Chondrocyte (in vitro differentiated cells): ENCODE results near the gene CRYBB2. TPM values are rescaled to one million over a fixed set of nuclear protein-coding genes. Genes with fewer than 3 reads are reported as not detected.

ENCODE experiments used
- DNase-seq: peaks from one replicate; pipeline ENCODE4 v3.0.0; 2021; ENCODE audit warnings: mixed read lengths, low spot score
- H3K27ac Mint-ChIP-seq: one replicate; pipeline ENCODE4 v1.8.0; 2021; ENCODE audit warnings: mild to moderate bottlenecking, moderate library complexity, mixed read lengths; ENCODE audit not compliant: unreplicated experiment
- H3K27me3 Mint-ChIP-seq: 2 replicates; pipeline ENCODE4 v1.8.0; 2021; ENCODE audit warnings: low read depth, mixed read lengths
- H3K36me3 Mint-ChIP-seq: 2 replicates; pipeline ENCODE4 v1.8.0; 2021; ENCODE audit warnings: low read depth, mixed read lengths
- H3K4me1 Mint-ChIP-seq: 2 replicates; pipeline ENCODE4 v1.8.0; 2021; ENCODE audit warnings: low read depth, mild to moderate bottlenecking, mixed read lengths
- H3K4me3 Mint-ChIP-seq: one replicate; pipeline ENCODE4 v1.8.0; 2021; ENCODE audit warnings: mild to moderate bottlenecking, moderate library complexity, mixed read lengths; ENCODE audit not compliant: unreplicated experiment
- H3K9me3 Mint-ChIP-seq: 2 replicates; pipeline ENCODE4 v1.8.0; 2021; ENCODE audit warnings: low read depth, mixed read lengths
- long read RNA-seq: library from polyadenylated mRNA; stranded (forward); transcript quantifications from one replicate; pipeline ENCODE4 v2.0.0, GENCODE V29; 2021
- total RNA-seq: library from RNA; stranded (reverse); gene quantifications from 3 replicates; pipeline ENCODE4 v1.2.1, GENCODE V29; 2021
- TF ChIP-seq, protein P1 (sequence below): fragments of 200-600 bp; sonication (generic); IDR thresholded peaks from 2 replicates; pipeline ENCODE4 v1.5.0; 2021; ENCODE audit warnings: antibody characterized with exemption, mild to moderate bottlenecking, moderate library complexity

CRYBB2 gene
- total RNA-seq = not detected in 3 replicates
- long read RNA-seq = 0 reads

DNA sequence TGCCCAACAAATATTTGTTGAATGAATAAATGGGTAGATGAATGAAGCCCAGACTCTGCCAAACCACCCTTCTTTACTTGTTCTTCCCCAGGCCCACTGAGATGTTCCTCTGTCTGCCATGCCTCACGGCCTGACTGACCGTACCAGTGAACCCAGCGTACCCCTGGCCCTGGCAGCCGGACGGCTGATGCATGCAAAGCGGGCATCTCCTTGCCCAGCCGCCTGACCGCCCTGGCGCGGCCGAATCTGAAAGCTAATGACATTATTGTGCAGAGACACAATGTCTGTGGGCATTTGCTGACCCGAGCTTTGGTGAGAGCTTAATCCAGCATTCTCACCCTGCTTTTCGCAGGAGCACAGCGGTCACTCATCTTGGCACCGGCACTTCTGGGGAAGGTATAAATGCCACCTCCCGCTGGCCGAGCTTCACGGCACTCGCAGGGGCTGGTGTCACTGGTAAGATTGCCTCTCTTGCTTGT is at the start of gene CRYBB2:
Gene CRYBB2 (plus strand): TSS at position 429 of the 479 bp plus-strand sequence. CDS start 1,791 bp downstream, outside the sequence.
- Mint-ChIP-seq H3K27ac (no peak within 1 kb of the TSS), H3K9me3 (peaks cover 3% of the 10 kb centered on the region), H3K27me3 (peaks cover 47% of the 10 kb centered on the region), H3K36me3 (no peaks in the 10 kb centered on the region), H3K4me3 (no peak within 1 kb of the TSS), H3K4me1 (no peaks in the 10 kb centered on the region)
- no peak for DNase-seq
- TF ChIP-seq, protein P1, sequence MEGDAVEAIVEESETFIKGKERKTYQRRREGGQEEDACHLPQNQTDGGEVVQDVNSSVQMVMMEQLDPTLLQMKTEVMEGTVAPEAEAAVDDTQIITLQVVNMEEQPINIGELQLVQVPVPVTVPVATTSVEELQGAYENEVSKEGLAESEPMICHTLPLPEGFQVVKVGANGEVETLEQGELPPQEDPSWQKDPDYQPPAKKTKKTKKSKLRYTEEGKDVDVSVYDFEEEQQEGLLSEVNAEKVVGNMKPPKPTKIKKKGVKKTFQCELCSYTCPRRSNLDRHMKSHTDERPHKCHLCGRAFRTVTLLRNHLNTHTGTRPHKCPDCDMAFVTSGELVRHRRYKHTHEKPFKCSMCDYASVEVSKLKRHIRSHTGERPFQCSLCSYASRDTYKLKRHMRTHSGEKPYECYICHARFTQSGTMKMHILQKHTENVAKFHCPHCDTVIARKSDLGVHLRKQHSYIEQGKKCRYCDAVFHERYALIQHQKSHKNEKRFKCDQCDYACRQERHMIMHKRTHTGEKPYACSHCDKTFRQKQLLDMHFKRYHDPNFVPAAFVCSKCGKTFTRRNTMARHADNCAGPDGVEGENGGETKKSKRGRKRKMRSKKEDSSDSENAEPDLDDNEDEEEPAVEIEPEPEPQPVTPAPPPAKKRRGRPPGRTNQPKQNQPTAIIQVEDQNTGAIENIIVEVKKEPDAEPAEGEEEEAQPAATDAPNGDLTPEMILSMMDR = no peak

DNA sequence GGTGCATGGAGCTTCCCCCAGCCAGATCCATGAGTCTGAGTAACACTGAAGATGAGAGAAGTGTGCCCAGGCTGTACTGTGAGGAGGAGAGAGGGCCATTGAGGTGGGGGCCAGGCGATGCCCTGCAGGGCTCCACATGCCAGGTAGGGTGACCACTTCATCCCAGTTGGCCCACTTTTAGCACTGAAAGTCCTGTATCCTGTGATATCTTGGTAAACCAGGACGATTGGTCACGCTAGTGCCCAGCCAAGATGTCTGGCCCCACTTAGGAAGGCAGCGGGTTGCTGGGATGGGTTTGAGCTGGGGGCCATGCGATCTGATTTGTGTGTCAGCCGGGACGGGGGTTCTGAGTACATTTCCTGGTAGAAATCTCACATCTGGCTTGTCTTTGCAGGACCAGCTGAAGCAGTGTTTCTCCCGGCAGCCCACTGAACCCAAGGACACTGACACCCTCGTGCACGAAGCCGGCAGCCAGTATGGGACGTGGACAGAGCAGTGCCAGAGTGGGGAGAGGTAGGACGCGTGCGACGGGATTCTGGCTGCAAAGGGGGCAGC is 48.9 kb upstream of the CRYBB2 start:
- Mint-ChIP-seq H3K36me3 (peaks cover 16% of the 10 kb centered on the region), H3K27ac (no peak overlapping the region), H3K9me3 (no peaks in the 10 kb centered on the region), H3K4me1 (peaks cover 4% of the 10 kb centered on the region), H3K4me3 (no peak overlapping the region), H3K27me3 (no peaks in the 10 kb centered on the region)
- peak; percentile 46 for DNase-seq
- TF ChIP-seq, protein P1 = no peak

DNA sequence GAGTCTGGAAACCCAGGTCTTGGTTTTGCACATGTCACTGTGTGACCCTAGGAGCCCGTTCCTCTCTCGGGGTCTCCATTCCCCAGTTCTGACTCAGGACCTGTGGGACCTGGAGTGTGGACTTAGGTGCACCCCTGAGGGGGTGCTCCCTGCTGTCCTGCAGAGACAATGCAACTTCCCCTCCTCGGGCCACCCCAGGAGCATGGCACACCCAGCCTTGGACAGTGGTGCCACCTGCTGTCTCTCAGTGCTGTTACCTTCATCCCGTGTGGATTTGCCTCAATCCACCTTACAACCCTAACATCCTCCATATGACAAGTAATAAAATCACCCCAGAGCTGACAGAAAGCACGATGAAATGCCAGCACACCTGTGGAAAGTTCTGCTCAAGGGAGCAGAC is 47.3 kb upstream of the CRYBB2 start:
- no peak overlapping the region for H3K4me3 Mint-ChIP-seq
- TF ChIP-seq, protein P1 = peak; percentile 67
- H3K9me3 Mint-ChIP-seq = no peaks in the 10 kb centered on the region
- no peak overlapping the region for H3K27ac Mint-ChIP-seq
- H3K4me1 Mint-ChIP-seq = no peaks in the 10 kb centered on the region
- peaks cover 26% of the 10 kb centered on the region for H3K36me3 Mint-ChIP-seq
- no peaks in the 10 kb centered on the region for H3K27me3 Mint-ChIP-seq
- no peak for DNase-seq

GRCh38 chr22:25174156-25174887 is 45.1 kb upstream of the CRYBB2 start:
- H3K4me1 Mint-ChIP-seq = no peaks in the 10 kb centered on the region
- H3K27ac Mint-ChIP-seq = no peak overlapping the region
- peaks cover 34% of the 10 kb centered on the region for H3K36me3 Mint-ChIP-seq
- peak; percentile 77 for DNase-seq
- H3K27me3 Mint-ChIP-seq = no peaks in the 10 kb centered on the region
- H3K9me3 Mint-ChIP-seq = peaks cover under 1% of the 10 kb centered on the region
- no peak overlapping the region for H3K4me3 Mint-ChIP-seq
- TF ChIP-seq, protein P1 = no peak

DNA sequence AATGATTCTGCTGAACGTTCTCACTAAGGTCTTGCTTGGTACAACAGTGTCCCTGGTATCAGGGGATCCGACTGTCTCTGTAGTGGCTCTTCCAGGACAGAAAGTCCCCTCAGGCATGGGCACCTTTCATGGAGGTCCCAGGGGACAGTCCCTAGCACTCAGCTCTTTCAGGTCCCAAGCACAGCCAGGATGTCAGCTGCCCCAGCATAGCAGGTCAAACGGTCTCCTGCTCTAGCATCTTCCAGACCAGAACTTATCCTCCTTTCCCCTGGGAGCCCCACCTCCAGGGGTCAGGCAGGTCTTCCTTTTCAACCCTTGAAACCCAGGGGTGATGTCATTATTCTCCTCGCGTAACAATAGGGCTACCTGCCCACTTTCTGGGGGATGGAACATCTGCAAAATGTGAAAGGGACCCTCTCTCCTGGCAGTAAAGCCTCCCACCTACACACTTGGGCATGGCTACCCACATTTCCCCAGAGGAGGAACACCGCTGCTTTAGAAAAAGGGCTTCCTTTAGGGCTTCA is 44.5 kb upstream of the CRYBB2 start:
- Mint-ChIP-seq H3K27ac (no peak overlapping the region), H3K27me3 (no peaks in the 10 kb centered on the region), H3K4me3 (no peak overlapping the region), H3K36me3 (peaks cover 41% of the 10 kb centered on the region), H3K4me1 (no peaks in the 10 kb centered on the region), H3K9me3 (peaks cover 7% of the 10 kb centered on the region)
- peak; percentile 65 for DNase-seq
- TF ChIP-seq, protein P1 = no peak
